DOHH2 (cell line): ENCODE data around the gene SEPTIN2.

Experiments used
- H3F3A ChIP-seq: fragments of 200-600 bp; sonication (generic), shearing (Covaris generic); 2 replicates; pipeline ENCODE4 v1.6.0; 2016; ENCODE audit warnings: antibody characterized with exemption, mild to moderate bottlenecking; ENCODE audit not compliant: control insufficient read depth, insufficient read depth
- H3K27ac ChIP-seq: fragments of 200-600 bp; sonication (generic); 2 replicates; pipeline ENCODE4 v1.5.1; 2014; ENCODE audit warnings: low read depth, mild to moderate bottlenecking, low read length, moderate library complexity
- H3K27me3 ChIP-seq: fragments of 200-600 bp; sonication (generic); 2 replicates; pipeline ENCODE4 v1.6.1; 2014; ENCODE audit warnings: mild to moderate bottlenecking, low read length, mixed read lengths; ENCODE audit not compliant: control insufficient read depth
- H3K36me3 ChIP-seq: fragments of 200-600 bp; sonication (generic); 2 replicates; pipeline ENCODE4 v1.6.1; 2014; ENCODE audit warnings: mild to moderate bottlenecking, low read length, moderate library complexity, mixed read lengths; ENCODE audit not compliant: control insufficient read depth
- H3K4me1 ChIP-seq: fragments of 200-600 bp; sonication (generic); 2 replicates; pipeline ENCODE4 v1.6.1; 2014; ENCODE audit warnings: mild to moderate bottlenecking, low read length, mixed read lengths; ENCODE audit not compliant: control insufficient read depth
- H3K4me2 ChIP-seq: fragments of 200-600 bp; sonication (generic); 2 replicates; pipeline ENCODE4 v1.6.0; 2014; ENCODE audit warnings: mild to moderate bottlenecking, low read length, moderate library complexity
- H3K4me3 ChIP-seq: fragments of 200-600 bp; sonication (generic); 2 replicates; pipeline ENCODE4 v1.5.1; 2014; ENCODE audit warnings: mild to moderate bottlenecking, low read length, mixed read lengths
- H3K79me2 ChIP-seq: fragments of 200-600 bp; sonication (generic); 2 replicates; pipeline ENCODE4 v1.6.1; 2014; ENCODE audit warnings: mild to moderate bottlenecking, low read length, mixed read lengths; ENCODE audit not compliant: control insufficient read depth
- H3K9me2 ChIP-seq: fragments of 200-600 bp; sonication (generic); replicated peaks from 2 replicates; pipeline ENCODE4 v1.6.1; 2014; ENCODE audit warnings: mild to moderate bottlenecking, low read length, mixed read lengths; ENCODE audit not compliant: control insufficient read depth
- H3K9me3 ChIP-seq: fragments of 200-600 bp; sonication (generic); 2 replicates; pipeline ENCODE4 v1.6.1; 2014; ENCODE audit warnings: antibody characterized with exemption, low read length, mixed read lengths; ENCODE audit not compliant: control insufficient read depth, insufficient read depth
- H4K20me1 ChIP-seq: fragments of 200-600 bp; sonication (generic); 2 replicates; pipeline ENCODE4 v1.6.0; 2014; ENCODE audit warnings: low read depth, mild to moderate bottlenecking, antibody characterized with exemption, low read length, moderate library complexity; ENCODE audit not compliant: control insufficient read depth, insufficient read depth
- EZH2phosphoT487 ChIP-seq: fragments of 200-600 bp; sonication (generic); IDR thresholded peaks from 2 replicates; pipeline ENCODE4 v1.6.1; 2017; ENCODE audit warnings: borderline replicate concordance, mild to moderate bottlenecking, antibody characterized with exemption, low read length, moderate library complexity, mixed read lengths
- TF ChIP-seq, protein P1 (sequence below): fragments of 200-600 bp; sonication (generic); IDR thresholded peaks from one replicate; pipeline ENCODE4 v1.5.1; 2014; ENCODE audit warnings: antibody characterized with exemption, mild to moderate bottlenecking, low read depth, low read length; ENCODE audit not compliant: poor library complexity, severe bottlenecking

Gene SEPTIN2

DNA sequence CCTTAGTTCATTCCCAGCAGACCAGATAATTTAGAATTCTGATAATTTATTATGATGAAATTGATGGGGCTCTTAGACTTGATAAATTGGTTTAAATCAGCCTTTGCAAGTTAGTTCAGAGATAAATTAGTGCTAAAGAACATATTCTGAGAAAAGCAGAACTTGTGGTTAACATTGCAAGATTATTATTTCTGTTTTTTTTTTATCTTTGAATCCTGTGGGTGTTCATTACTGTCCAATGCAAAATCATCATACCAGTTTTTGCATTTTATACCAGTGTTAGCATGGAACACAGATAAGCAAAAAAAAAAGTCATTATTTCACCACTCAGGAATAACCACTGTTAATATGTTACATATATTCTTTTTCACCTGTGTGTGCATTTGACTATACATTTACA, 9.1 kb downstream of the SEPTIN2 start:
- peak overlapping the region; percentile 93 for H3K4me2 ChIP-seq
- H3K36me3 ChIP-seq = peaks cover 76% of the 10 kb centered on the region
- peak overlapping the region; percentile 60 for H3K4me3 ChIP-seq
- H3K79me2 ChIP-seq = peaks cover 89% of the 10 kb centered on the region
- H3K4me1 ChIP-seq = peaks cover 61% of the 10 kb centered on the region
- no peaks in the 10 kb centered on the region for H3K9me2 ChIP-seq
- peaks cover 23% of the 10 kb centered on the region for H4K20me1 ChIP-seq
- peak overlapping the region; percentile 79 for H3K27ac ChIP-seq
- H3K27me3 ChIP-seq = no peaks in the 10 kb centered on the region
- H3K9me3 ChIP-seq = no peaks in the 10 kb centered on the region
- peaks cover 14% of the 10 kb centered on the region; the same call in 1 of the 2 replicates for H3F3A ChIP-seq
- no peak for TF ChIP-seq EZH2phosphoT487
- TF ChIP-seq, protein P1, sequence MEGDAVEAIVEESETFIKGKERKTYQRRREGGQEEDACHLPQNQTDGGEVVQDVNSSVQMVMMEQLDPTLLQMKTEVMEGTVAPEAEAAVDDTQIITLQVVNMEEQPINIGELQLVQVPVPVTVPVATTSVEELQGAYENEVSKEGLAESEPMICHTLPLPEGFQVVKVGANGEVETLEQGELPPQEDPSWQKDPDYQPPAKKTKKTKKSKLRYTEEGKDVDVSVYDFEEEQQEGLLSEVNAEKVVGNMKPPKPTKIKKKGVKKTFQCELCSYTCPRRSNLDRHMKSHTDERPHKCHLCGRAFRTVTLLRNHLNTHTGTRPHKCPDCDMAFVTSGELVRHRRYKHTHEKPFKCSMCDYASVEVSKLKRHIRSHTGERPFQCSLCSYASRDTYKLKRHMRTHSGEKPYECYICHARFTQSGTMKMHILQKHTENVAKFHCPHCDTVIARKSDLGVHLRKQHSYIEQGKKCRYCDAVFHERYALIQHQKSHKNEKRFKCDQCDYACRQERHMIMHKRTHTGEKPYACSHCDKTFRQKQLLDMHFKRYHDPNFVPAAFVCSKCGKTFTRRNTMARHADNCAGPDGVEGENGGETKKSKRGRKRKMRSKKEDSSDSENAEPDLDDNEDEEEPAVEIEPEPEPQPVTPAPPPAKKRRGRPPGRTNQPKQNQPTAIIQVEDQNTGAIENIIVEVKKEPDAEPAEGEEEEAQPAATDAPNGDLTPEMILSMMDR = no peak

DNA sequence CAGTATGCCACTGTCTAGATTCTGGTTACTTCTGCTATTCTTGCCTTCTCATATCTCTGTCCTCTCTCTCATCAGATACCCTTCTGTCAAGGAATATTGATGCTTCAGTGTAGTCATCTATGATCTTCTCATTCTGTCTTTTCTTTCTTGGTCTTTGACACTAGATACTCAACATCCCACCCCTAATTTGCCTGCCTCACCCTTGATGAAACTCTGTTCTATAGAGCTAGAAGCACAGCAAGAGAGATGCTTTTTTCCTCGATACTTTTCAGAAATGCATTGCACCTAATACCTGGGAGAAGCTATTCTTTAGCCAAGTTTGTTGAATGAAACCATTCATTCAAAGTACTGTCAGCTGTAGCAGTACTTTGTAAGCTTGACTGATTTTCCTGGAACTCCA, 9.5 kb downstream of the SEPTIN2 start:
- Histone ChIP-seq H3K27ac (peak overlapping the region; percentile 79), H3F3A (peaks cover 14% of the 10 kb centered on the region; the same call in 1 of the 2 replicates), H3K9me3 (no peaks in the 10 kb centered on the region), H3K9me2 (no peaks in the 10 kb centered on the region), H3K36me3 (peaks cover 76% of the 10 kb centered on the region), H3K4me1 (peaks cover 57% of the 10 kb centered on the region), H3K4me2 (peak overlapping the region; percentile 93), H3K4me3 (peak overlapping the region; percentile 60), H4K20me1 (peaks cover 18% of the 10 kb centered on the region), H3K27me3 (no peaks in the 10 kb centered on the region), H3K79me2 (peaks cover 89% of the 10 kb centered on the region)
- TF ChIP-seq, protein P1 = no peak
- TF ChIP-seq EZH2phosphoT487 = no peak

DNA sequence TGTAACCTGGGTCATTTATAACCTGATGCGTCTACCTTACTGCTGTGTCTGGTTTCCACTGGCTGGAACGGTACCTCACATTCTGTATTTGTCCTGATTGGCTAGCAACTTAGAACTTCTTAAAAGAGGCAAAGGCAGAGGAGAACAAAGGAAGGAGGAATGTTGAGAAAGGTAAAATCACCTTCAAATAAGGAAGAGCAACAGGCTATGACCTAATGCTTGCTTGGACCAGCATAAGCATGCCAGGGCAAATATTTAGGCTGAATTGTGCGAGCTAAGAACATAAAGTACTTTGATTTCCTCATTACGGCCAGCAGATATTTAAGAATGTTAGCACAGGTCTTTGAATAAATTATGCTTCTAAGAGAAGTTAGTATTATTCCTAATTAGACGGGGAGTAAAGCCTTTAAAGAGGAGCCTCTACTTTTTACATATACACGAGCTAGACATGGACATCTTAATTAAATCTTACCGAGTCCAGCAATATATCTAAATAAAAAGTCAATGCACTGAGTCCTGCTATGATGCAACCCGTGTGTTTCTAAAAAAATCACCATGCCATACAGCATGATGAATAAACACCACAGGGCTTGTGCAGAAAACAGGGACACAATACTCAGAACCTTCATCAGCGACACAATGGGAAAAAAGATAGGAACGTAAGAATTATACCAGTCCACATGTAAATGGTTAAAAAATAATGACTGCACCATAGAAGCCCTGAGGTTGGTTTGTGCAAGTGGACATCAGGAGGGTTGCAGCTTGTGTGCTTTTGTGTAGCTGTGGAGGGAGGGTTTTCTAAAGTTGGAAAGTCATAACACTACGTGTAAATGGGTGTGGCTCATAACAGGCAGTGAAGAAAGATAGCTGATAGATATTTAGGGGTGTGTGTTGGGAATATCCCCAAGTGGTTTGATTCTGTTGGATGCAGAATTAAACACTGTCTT, 14.2 kb downstream of the SEPTIN2 start:
- Histone ChIP-seq H4K20me1 (peaks cover 11% of the 10 kb centered on the region; the same call in 1 of the 2 replicates), H3K4me2 (no peak overlapping the region), H3K4me3 (no peak overlapping the region), H3F3A (peaks cover 25% of the 10 kb centered on the region), H3K27me3 (no peaks in the 10 kb centered on the region), H3K4me1 (peaks cover 28% of the 10 kb centered on the region), H3K9me2 (no peaks in the 10 kb centered on the region), H3K36me3 (peaks cover 80% of the 10 kb centered on the region), H3K79me2 (peaks cover 72% of the 10 kb centered on the region), H3K27ac (no peak overlapping the region), H3K9me3 (no peaks in the 10 kb centered on the region)
- TF ChIP-seq EZH2phosphoT487 = no peak
- TF ChIP-seq, protein P1 = no peak
